AG10803 (cell line): ENCODE data around the gene ANKRD33B.

Experiments used
- DNase-seq: peaks from one replicate; pipeline ENCODE4 v3.0.0; 2010; ENCODE audit warnings: low read depth
- H3K4me3 ChIP-seq: 2 replicates; pipeline ENCODE4 v1.5.1; 2011; ENCODE audit warnings: mild to moderate bottlenecking, low read length, control low read depth
- TF ChIP-seq, protein P1 (sequence below): conservative IDR thresholded peaks from 2 replicates; pipeline ENCODE4 v1.5.1; 2011; ENCODE audit warnings: mild to moderate bottlenecking, low read length, control low read depth, inconsistent platforms

The ANKRD33B gene

GRCh38 chr5:10639846-10640368, 76.0 kb downstream of the ANKRD33B start:
- H3K4me3 ChIP-seq: no peak overlapping the region
- TF ChIP-seq, protein P1, sequence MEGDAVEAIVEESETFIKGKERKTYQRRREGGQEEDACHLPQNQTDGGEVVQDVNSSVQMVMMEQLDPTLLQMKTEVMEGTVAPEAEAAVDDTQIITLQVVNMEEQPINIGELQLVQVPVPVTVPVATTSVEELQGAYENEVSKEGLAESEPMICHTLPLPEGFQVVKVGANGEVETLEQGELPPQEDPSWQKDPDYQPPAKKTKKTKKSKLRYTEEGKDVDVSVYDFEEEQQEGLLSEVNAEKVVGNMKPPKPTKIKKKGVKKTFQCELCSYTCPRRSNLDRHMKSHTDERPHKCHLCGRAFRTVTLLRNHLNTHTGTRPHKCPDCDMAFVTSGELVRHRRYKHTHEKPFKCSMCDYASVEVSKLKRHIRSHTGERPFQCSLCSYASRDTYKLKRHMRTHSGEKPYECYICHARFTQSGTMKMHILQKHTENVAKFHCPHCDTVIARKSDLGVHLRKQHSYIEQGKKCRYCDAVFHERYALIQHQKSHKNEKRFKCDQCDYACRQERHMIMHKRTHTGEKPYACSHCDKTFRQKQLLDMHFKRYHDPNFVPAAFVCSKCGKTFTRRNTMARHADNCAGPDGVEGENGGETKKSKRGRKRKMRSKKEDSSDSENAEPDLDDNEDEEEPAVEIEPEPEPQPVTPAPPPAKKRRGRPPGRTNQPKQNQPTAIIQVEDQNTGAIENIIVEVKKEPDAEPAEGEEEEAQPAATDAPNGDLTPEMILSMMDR: no peak
- no peak for DNase-seq

GRCh38 chr5:10642367-10642766, 78.5 kb downstream of the ANKRD33B start:
- TF ChIP-seq, protein P1: no peak
- DNase-seq: no peak
- H3K4me3 ChIP-seq: no peak overlapping the region

- no peak overlapping the region for H3K4me3 ChIP-seq
- TF ChIP-seq, protein P1: no peak
- DNase-seq: no peak
These were observed 80.3 kb downstream of the ANKRD33B start for GRCh38 chr5:10644192-10644591.

- no peak overlapping the region for H3K4me3 ChIP-seq
- TF ChIP-seq, protein P1: no peak
- no peak for DNase-seq
These were observed 81.3 kb downstream of the ANKRD33B start for GRCh38 chr5:10645146-10645545.

- no peak for DNase-seq
- no peak overlapping the region for H3K4me3 ChIP-seq
- TF ChIP-seq, protein P1: no peak
These were observed 81.8 kb downstream of the ANKRD33B start for GRCh38 chr5:10645671-10646070.

DNA sequence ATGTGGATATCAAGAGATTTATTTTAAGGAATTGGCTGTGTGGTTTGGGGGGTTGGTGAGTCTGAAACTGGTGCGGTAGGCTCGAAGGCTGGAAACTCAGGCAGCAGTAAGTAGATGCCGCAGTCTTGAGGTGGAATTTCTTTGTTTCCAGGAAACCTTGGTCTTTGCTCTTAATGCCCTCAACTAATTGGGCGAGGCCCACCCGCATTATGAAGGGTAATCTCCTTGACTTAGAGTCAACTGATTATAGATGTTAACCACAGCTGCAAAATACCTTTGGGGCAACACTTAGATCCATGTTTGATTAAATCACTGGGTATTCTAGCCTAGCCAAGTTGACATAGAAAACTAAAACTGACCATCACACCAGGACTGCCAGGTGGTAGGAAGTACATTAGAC, 83.8 kb downstream of the ANKRD33B start:
- no peak for DNase-seq
- TF ChIP-seq, protein P1: no peak
- H3K4me3 ChIP-seq: no peak overlapping the region

- TF ChIP-seq, protein P1: no peak
- DNase-seq: no peak
- no peak overlapping the region for H3K4me3 ChIP-seq
These were observed 85.2 kb downstream of the ANKRD33B start for GRCh38 chr5:10648806-10649665.
